SU-DHL-6 (cell line): ENCODE results near the gene FAM168B.

ENCODE experiments used
- H2AFZ ChIP-seq: fragments of 200-600 bp; sonication (generic); 2 replicates; pipeline ENCODE4 v1.6.1; 2014; ENCODE audit warnings: low read depth, mild to moderate bottlenecking, moderate library complexity, mixed read lengths, antibody characterized with exemption, low read length; ENCODE audit not compliant: severe bottlenecking
- H3F3A ChIP-seq: fragments of 200-600 bp; shearing (Covaris generic); 2 replicates; pipeline ENCODE4 v1.6.0; 2016; ENCODE audit warnings: antibody characterized with exemption, mild to moderate bottlenecking; ENCODE audit not compliant: insufficient read depth
- H3K27ac ChIP-seq: fragments of 200-600 bp; sonication (generic); 2 replicates; pipeline ENCODE4 v1.5.1; 2016; ENCODE audit warnings: low read depth, mild to moderate bottlenecking, low read length, moderate library complexity, mixed read lengths
- H3K27me3 ChIP-seq: fragments of 200-600 bp; sonication (generic), shearing (Covaris generic); 2 replicates; pipeline ENCODE4 v1.6.0; 2014; ENCODE audit warnings: mild to moderate bottlenecking, low read length
- H3K36me3 ChIP-seq: fragments of 200-600 bp; sonication (generic); 2 replicates; pipeline ENCODE4 v1.6.1; 2014; ENCODE audit warnings: mild to moderate bottlenecking, low read length, mixed read lengths
- H3K4me2 ChIP-seq: fragments of 300-600, 200-600 bp; shearing (Covaris generic), sonication (generic); 2 replicates; pipeline ENCODE4 v1.6.0; 2014; ENCODE audit warnings: low read length, low read depth, mild to moderate bottlenecking; ENCODE audit not compliant: poor library complexity, severe bottlenecking
- H3K4me3 ChIP-seq: fragments of 200-600 bp; sonication (generic); 2 replicates; pipeline ENCODE4 v1.5.1; 2014; ENCODE audit warnings: antibody characterized with exemption, low read length, mild to moderate bottlenecking, mixed read lengths; ENCODE audit not compliant: insufficient read depth, poor library complexity, severe bottlenecking
- H3K79me2 ChIP-seq: fragments of 200-600 bp; sonication (generic); 2 replicates; pipeline ENCODE4 v1.6.1; 2014; ENCODE audit warnings: mild to moderate bottlenecking, low read length, moderate library complexity; ENCODE audit not compliant: insufficient read depth
- H3K9ac ChIP-seq: fragments of 200-600 bp; sonication (generic); 2 replicates; pipeline ENCODE4 v1.7.0; 2014; ENCODE audit warnings: mild to moderate bottlenecking, low read length
- H3K9me2 ChIP-seq: fragments of 200-600 bp; sonication (generic); replicated peaks from 2 replicates; pipeline ENCODE4 v1.6.1; 2014; ENCODE audit warnings: low read length; ENCODE audit not compliant: insufficient read depth
- H3K9me3 ChIP-seq: fragments of 200-600 bp; sonication (generic); 2 replicates; pipeline ENCODE4 v1.6.1; 2014; ENCODE audit warnings: low read length, mixed read lengths; ENCODE audit not compliant: insufficient read depth
- H4K20me1 ChIP-seq: fragments of 200-600 bp; sonication (generic); 2 replicates; pipeline ENCODE4 v1.6.1; 2014; ENCODE audit warnings: low read depth, mild to moderate bottlenecking, antibody characterized with exemption, low read length, moderate library complexity, mixed read lengths
- EZH2phosphoT487 ChIP-seq: fragments of 200-600 bp; sonication (generic), shearing (Covaris generic); conservative IDR thresholded peaks from 2 replicates; pipeline ENCODE4 v1.6.1; 2018; ENCODE audit warnings: mild to moderate bottlenecking, antibody characterized with exemption, low read length, moderate library complexity, mixed read lengths
- TF ChIP-seq, protein P1 (sequence below): fragments of 200-600 bp; sonication (generic); IDR thresholded peaks from one replicate; pipeline ENCODE4 v1.5.1; 2017; ENCODE audit warnings: antibody characterized with exemption, mild to moderate bottlenecking, low read length, moderate library complexity; ENCODE audit not compliant: insufficient read depth, poor library complexity, severe bottlenecking

The FAM168B gene

DNA sequence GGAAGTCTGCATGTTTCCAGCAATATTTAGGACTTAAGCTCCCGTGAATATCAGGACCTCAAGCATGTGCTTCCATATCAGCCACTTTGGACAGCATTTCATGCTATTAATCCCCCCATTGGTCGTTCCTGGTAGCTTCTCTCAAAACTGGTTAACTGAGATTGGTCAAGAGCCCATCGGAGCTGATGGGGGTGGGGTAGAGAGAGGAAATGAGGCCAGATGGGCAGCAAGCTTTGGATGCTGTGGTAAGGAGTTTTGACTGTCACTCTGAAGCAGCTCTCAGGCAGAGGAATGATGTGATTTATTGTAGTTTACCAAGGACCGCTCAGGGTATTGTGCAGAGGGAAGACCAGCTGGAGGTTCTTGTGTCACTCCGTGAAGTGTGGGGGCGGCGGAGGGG is 81.8 kb downstream of the FAM168B start:
- TF ChIP-seq EZH2phosphoT487: no peak
- TF ChIP-seq, protein P1, sequence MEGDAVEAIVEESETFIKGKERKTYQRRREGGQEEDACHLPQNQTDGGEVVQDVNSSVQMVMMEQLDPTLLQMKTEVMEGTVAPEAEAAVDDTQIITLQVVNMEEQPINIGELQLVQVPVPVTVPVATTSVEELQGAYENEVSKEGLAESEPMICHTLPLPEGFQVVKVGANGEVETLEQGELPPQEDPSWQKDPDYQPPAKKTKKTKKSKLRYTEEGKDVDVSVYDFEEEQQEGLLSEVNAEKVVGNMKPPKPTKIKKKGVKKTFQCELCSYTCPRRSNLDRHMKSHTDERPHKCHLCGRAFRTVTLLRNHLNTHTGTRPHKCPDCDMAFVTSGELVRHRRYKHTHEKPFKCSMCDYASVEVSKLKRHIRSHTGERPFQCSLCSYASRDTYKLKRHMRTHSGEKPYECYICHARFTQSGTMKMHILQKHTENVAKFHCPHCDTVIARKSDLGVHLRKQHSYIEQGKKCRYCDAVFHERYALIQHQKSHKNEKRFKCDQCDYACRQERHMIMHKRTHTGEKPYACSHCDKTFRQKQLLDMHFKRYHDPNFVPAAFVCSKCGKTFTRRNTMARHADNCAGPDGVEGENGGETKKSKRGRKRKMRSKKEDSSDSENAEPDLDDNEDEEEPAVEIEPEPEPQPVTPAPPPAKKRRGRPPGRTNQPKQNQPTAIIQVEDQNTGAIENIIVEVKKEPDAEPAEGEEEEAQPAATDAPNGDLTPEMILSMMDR: no peak
- Histone ChIP-seq H3K27me3 (no peaks in the 10 kb centered on the region), H4K20me1 (no peaks in the 10 kb centered on the region), H3K9ac (no peak overlapping the region), H3K27ac (no peak overlapping the region), H3K79me2 (no peaks in the 10 kb centered on the region), H2AFZ (no peak overlapping the region), H3F3A (no peaks in the 10 kb centered on the region), H3K4me2 (no peak overlapping the region), H3K9me2 (no peaks in the 10 kb centered on the region), H3K36me3 (no peaks in the 10 kb centered on the region), H3K4me3 (no peak overlapping the region), H3K9me3 (no peaks in the 10 kb centered on the region)

- no peaks in the 10 kb centered on the region for H3F3A ChIP-seq
- H2AFZ ChIP-seq: no peak overlapping the region
- H3K79me2 ChIP-seq: no peaks in the 10 kb centered on the region
- H3K36me3 ChIP-seq: no peaks in the 10 kb centered on the region
- TF ChIP-seq, protein P1: no peak
- no peak for TF ChIP-seq EZH2phosphoT487
- H3K9ac ChIP-seq: no peak overlapping the region
- H3K27me3 ChIP-seq: no peaks in the 10 kb centered on the region
- H3K27ac ChIP-seq: no peak overlapping the region
- no peaks in the 10 kb centered on the region for H3K9me2 ChIP-seq
- H3K4me2 ChIP-seq: no peak overlapping the region
- no peaks in the 10 kb centered on the region for H3K9me3 ChIP-seq
- no peaks in the 10 kb centered on the region for H4K20me1 ChIP-seq
- H3K4me3 ChIP-seq: no peak overlapping the region
Observed at GRCh38 chr2:131010566-131010965, 82.7 kb downstream of the FAM168B start.

- no peak overlapping the region for H3K4me2 ChIP-seq
- H3K9me3 ChIP-seq: no peaks in the 10 kb centered on the region
- no peak overlapping the region for H3K4me3 ChIP-seq
- no peak overlapping the region for H3K9ac ChIP-seq
- H4K20me1 ChIP-seq: no peaks in the 10 kb centered on the region
- no peak overlapping the region for H3K27ac ChIP-seq
- H3F3A ChIP-seq: no peaks in the 10 kb centered on the region
- TF ChIP-seq, protein P1: no peak
- TF ChIP-seq EZH2phosphoT487: no peak
- H3K79me2 ChIP-seq: no peaks in the 10 kb centered on the region
- no peaks in the 10 kb centered on the region for H3K9me2 ChIP-seq
- H3K36me3 ChIP-seq: no peaks in the 10 kb centered on the region
- H3K27me3 ChIP-seq: no peaks in the 10 kb centered on the region
- no peak overlapping the region for H2AFZ ChIP-seq
Observed at GRCh38 chr2:131009713-131010475, 83.4 kb downstream of the FAM168B start.
